AML-193 (cell line): ENCODE data around the gene TTC16.

Experiments used
- DNase-seq, 2 experiments: peaks; one replicate each; lab custom pipeline; 2025; lab: John Stamatoyannopoulos, UW

Gene TTC16

GRCh38 chr9:127697575-127697974, 18.3 kb upstream of the TTC16 start:
- DNase-seq: no peak

- DNase-seq: no peak
Measured at GRCh38 chr9:127698386-127698785, 17.5 kb upstream of the TTC16 start.

- DNase-seq: no peak
Measured at GRCh38 chr9:127698985-127699670, 16.8 kb upstream of the TTC16 start.

GRCh38 chr9:127700140-127700539, 15.7 kb upstream of the TTC16 start:
- DNase-seq: no peak

- DNase-seq: no peak
Measured at GRCh38 chr9:127700594-127701255, 15.2 kb upstream of the TTC16 start.

- no peak for DNase-seq
Measured at GRCh38 chr9:127703289-127703946, 12.5 kb upstream of the TTC16 start.

- no peak for DNase-seq
Measured at GRCh38 chr9:127705577-127706379, 10.1 kb upstream of the TTC16 start.

- DNase-seq: no peak
Measured at GRCh38 chr9:127706836-127707241, 9.0 kb upstream of the TTC16 start, which contains the start of gene CFAP157. CFAP157 (plus strand) TSS chr9:127706988; CDS start chr9:127707032, 44 bp downstream.

GRCh38 chr9:127707766-127708165, 8.1 kb upstream of the TTC16 start:
- no peak for DNase-seq

GRCh38 chr9:127708952-127709587, 6.8 kb upstream of the TTC16 start:
- DNase-seq: no peak

GRCh38 chr9:127710204-127710783, 5.6 kb upstream of the TTC16 start:
- no peak for DNase-seq

- DNase-seq: no peak
Measured at GRCh38 chr9:127711226-127711701, 4.6 kb upstream of the TTC16 start.

- no peak for DNase-seq
Measured at GRCh38 chr9:127711831-127712274, 4.0 kb upstream of the TTC16 start.

- no peak for DNase-seq
Measured at GRCh38 chr9:127712371-127712770, 3.5 kb upstream of the TTC16 start.

- no peak for DNase-seq
Measured at GRCh38 chr9:127712867-127713266, 3.0 kb upstream of the TTC16 start.

GRCh38 chr9:127714020-127714750, 1.7 kb upstream of the TTC16 start:
- DNase-seq: no peak

- DNase-seq: no peak
Measured at GRCh38 chr9:127714951-127715469, 869 bp upstream of the TTC16 start.

GRCh38 chr9:127716412-127716811, 533 bp downstream of the TTC16 start:
- DNase-seq: no peak

- DNase-seq: no peak
Measured at GRCh38 chr9:127717766-127718165, 1.9 kb downstream of the TTC16 start.
